GM20000 (cell line): ENCODE measurements around the gene MORN4.
"Not testable (repeated sequence)": the region's sequence is repeated elsewhere in the genome, so short reads cannot be mapped to it uniquely, and the experiment has no call there.

ENCODE experiments used
- DNase-seq: peaks from one replicate; pipeline ENCODE4 v3.0.0; 2012; ENCODE audit warnings: low spot score
- CTCF ChIP-seq: IDR thresholded peaks from 2 replicates; pipeline ENCODE4 v1.5.1; 2012; ENCODE audit warnings: mild to moderate bottlenecking, control low read depth; ENCODE audit errors: extremely low read depth, missing control alignments

MORN4 gene

GRCh38 chr10:97584060-97584797, 49.1 kb downstream of the MORN4 start, which contains the start of gene HOGA1:
Gene HOGA1, plus strand, starts transcription at chr10:97584389. Its CDS starts 315 bp downstream, at chr10:97584704.
- no peak for TF ChIP-seq CTCF
- DNase-seq: no peak

GRCh38 chr10:97583476-97583875, 49.8 kb downstream of the MORN4 start:
- no peak for TF ChIP-seq CTCF
- DNase-seq: no peak

DNA sequence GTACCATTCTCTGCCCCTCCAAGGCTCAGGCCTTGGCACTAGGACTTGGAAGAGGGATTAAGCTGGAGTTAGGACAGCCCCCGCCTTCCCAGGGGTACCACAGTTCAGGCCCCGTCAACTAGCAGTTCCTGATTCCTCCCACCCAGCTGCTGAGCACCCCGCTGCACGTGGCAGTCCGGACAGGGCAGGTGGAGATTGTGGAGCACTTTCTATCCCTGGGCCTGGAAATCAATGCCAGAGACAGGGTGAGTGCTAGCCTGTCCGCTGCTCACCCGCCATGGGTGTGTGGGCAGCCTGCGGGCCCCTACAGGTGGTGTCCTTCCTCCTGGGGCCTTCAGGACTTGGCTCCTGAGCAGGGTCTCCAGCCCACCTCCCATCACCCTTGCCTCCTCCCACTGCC, 51.1 kb downstream of the MORN4 start:
- TF ChIP-seq CTCF: no peak
- no peak for DNase-seq

DNA sequence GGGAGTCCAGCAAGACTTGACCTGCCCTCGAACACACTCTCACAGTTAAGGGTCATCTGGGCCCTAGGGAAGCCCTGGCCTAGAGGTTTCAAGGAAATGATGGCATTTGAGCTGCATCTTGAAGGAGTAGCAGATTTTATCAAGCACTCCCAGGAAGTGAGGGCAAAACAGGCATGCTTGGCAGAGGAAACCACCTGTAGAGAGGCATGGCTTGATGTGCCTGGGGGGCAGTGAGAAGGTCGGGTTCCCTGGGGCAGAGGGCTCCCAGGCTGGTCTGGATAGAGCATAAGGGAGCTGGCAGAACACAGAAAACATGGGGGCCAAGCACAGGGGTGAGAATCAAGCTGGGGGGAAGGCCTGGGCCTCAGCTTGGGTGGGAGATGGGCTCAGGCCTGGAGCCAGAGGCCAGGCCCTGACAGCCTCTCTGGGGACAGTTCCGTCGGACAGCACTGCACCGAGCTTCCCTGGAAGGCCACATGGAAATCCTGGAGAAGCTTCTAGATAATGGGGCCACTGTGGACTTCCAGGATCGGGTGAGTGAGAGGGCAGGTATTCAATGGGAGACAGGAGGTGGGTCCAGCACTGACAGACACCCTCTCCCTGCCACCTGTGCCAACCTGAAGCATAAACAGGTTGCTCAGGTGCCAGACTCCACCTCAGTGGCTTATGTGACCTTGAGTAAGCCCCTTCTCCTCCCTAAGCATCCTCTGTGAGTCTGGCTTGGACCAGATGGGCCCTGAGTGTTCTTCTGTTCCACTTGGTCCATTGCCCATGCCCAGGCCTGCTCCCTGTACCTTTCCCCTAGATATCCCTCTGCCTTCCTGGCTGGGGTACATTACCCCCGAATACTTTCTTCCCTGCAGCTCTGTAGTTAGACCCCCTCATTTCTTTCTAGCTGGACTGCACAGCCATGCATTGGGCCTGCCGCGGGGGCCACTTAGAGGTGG, 52.6 kb downstream of the MORN4 start:
- no peak for TF ChIP-seq CTCF

DNA sequence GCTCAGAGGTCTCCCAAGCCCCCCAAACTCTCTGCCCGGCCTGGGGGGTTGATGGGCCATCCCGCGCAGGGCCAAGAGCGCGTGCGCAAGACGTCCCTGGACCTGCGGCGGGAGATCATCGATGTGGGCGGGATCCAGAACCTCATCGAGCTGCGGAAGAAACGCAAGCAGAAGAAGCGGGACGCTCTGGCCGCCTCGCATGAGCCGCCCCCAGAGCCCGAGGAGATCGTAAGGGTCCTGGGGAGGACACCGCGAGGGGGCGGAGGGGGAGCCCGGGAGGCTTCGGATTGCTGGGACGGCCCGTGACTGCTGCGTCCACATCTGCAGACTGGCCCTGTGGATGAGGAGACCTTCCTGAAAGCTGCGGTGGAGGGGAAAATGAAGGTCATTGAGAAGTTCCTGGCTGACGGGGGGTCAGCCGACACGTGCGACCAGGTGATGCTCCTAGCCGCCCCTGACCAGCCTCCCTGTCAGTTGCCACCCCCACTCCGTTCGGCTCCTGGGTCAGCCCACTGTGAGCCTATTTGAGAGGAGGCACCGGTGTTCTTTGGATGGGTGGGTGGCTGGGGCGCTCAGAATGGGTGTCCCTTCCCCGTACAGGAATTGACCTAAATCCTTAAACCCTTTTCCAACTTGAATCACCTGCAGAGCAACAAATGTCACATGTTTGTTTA, 55.0 kb downstream of the MORN4 start:
- no peak for TF ChIP-seq CTCF
- no peak for DNase-seq

More for the DNA sequence above, 52.6 kb downstream of the MORN4 start:
- no peak for DNase-seq

DNA sequence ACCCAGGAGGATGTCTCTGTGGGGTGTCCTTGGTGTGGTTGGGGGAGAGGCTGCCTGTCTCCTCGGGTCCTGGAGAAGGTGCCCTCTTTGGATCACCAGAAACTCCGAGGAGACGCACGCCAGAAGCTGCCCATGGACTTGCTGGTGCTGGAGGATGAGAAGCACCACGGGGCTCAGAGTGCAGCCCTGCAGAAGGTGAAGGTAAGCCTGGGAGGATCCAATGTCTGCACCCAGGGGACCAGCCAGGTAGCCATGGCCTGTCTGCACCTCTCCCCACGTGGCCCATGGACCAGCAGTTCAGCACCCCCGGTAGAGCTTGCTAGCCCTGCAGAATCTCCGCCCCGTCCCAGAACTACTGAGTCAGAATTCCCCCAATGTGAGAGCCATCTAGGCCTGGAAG, 55.6 kb downstream of the MORN4 start:
- TF ChIP-seq CTCF: no peak
- no peak for DNase-seq

- not testable (repeated sequence) for DNase-seq
Observed at GRCh38 chr10:97576487-97576886, 56.8 kb downstream of the MORN4 start.
